Coronary artery (tissue), 2 donors: ENCODE results near the gene TSSK2.

Experiments used
- DNase-seq: peaks from one replicate; pipeline ENCODE4 v3.0.0-alpha.2; 2017; ENCODE audit warnings: low spot score
- H3K27ac ChIP-seq, 2 donors: fragments of 200-600 bp; sonication (generic); one replicate each; pipeline ENCODE4 v1.5.1; 2016 to 2019
- H3K4me3 ChIP-seq: fragments of 200-600 bp; sonication (generic); 2 replicates; pipeline ENCODE4 v1.5.1; 2016; ENCODE audit warnings: mild to moderate bottlenecking, moderate library complexity
- TF ChIP-seq, protein P1 (sequence below): fragments of 200-600 bp; sonication (generic); IDR thresholded peaks from one replicate; pipeline ENCODE4 v1.5.1; 2019; ENCODE audit warnings: antibody characterized with exemption

Gene TSSK2

DNA sequence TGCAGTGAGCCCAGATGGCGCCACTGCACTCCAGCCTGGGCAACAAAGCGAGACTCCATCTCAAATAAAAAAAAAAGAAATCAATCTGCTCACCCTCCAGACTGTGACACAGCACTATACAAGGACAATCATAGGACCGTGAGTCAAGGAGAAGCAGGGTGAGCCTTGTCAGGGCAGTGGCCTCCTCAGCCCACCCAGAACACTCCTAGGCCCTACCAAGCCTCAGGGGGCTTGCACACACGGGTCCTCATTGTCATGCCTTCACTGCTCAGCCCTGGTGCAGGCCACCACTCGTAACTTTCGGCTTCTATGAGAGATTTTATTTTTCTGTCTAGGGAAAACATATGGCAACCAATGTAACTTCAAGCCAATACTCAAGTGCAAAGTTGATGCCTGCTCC, 44.7 kb upstream of the TSSK2 start:
- Histone ChIP-seq H3K27ac (peak overlapping the region in 1 of 2 donors; percentile 32), H3K4me3 (no peak overlapping the region)
- TF ChIP-seq, protein P1, sequence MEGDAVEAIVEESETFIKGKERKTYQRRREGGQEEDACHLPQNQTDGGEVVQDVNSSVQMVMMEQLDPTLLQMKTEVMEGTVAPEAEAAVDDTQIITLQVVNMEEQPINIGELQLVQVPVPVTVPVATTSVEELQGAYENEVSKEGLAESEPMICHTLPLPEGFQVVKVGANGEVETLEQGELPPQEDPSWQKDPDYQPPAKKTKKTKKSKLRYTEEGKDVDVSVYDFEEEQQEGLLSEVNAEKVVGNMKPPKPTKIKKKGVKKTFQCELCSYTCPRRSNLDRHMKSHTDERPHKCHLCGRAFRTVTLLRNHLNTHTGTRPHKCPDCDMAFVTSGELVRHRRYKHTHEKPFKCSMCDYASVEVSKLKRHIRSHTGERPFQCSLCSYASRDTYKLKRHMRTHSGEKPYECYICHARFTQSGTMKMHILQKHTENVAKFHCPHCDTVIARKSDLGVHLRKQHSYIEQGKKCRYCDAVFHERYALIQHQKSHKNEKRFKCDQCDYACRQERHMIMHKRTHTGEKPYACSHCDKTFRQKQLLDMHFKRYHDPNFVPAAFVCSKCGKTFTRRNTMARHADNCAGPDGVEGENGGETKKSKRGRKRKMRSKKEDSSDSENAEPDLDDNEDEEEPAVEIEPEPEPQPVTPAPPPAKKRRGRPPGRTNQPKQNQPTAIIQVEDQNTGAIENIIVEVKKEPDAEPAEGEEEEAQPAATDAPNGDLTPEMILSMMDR = no peak
- peak; percentile 8 for DNase-seq

DNA sequence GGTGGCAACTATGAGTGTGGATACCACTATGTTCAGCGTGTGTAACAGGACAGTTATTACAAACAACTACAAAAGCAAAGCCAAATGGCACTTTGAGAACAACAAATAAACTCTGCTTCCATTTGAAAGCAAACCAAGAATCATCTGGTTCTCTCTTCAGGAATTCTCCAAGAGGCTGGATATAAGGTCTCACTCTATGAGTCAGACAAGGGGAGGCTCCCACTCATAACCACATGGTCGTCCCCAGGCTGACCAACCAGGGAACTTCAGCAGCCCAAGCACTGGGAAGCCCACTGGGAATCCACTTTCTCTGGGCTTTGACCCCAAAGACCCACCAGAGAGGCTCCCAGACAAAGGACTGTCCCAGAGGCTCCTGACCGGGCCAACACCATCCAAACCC, 44.2 kb upstream of the TSSK2 start:
- no peak for DNase-seq
- TF ChIP-seq, protein P1 = no peak
- Histone ChIP-seq H3K27ac (no peak overlapping the region), H3K4me3 (no peak overlapping the region)

DNA sequence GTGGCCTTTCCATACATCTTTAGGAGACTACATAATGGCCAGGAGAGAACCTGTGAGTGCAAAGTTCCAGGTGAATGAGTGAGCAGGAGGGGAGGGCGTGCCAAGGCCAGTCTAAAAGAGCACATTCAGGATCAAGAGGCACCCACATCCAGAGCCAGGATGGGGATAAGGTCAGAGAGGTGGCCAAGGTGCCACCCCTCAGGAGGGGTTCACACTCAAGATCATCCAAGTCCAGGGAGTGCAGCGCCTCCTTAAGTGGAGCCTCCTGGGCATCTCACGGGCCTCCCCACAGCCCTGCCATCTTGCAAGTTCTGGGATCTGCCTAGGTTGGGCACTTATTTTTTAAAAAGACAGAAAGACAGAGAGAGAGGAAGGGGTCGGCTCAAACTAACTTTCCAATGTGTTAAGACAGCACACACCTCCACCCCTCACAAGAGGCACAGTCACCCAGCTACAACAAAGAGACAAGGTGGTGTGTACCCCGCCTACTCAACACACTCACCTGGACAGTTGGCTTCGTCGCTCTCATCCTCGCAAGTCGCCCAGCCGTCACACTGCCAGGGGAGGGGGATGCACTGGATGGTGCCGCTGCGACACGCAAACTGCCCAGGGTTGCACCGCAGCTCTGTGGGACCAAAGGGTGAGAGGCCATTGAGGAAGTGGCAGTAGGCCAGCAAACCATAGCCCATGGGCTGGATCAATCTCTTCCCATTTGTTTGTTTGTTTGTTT, 42.1 kb upstream of the TSSK2 start:
- no peak overlapping the region for H3K27ac ChIP-seq
- no peak overlapping the region for H3K4me3 ChIP-seq
- peak; percentile 61 for DNase-seq
- TF ChIP-seq, protein P1 = no peak

DNA sequence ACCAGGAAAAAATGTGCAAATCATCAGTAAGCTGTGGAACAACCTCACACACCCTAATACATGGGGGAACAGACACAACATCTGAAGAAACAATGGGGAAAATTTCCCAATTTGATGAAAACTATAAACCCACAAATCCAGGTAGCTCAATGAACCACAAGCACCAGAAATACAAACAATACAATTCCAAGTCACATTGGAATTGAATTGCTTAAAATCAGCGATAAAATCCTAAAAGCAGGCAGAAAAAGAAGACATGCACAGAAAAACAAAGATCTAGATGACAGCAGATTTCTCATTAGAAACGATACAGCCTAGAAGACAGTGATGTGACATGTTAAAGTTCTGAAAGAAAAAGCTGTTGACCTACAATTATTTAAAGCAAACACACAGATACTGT, 40.9 kb upstream of the TSSK2 start:
- no peak for DNase-seq
- H3K4me3 ChIP-seq = no peak overlapping the region
- TF ChIP-seq, protein P1 = no peak
- no peak overlapping the region for H3K27ac ChIP-seq

DNA sequence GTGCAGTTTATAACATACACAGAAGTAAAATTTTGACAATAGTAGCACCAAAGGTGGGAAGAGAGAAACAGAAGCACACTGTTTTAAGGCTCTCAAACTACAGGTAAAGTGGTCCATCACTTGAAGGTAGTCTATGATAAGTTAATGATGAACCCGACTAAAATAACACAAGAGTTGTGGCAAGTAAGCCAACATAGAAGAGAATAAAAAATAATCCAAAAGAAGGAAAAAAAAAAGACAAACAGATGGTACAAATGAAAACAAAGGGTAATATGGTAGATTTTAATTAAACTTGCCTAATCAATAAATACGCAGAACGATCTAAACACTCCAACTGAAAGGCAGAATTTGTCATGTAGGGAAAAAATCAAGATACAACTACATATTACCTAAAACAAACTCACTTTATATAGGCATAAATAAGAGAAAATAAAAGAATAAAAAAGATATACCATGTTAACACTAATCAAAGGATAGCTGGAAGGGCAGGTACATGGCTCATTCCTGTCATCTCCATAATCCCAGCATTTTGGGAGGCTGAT, 40.5 kb upstream of the TSSK2 start:
- Histone ChIP-seq H3K4me3 (no peak overlapping the region), H3K27ac (no peak overlapping the region)
- TF ChIP-seq, protein P1 = no peak
- no peak for DNase-seq

DNA sequence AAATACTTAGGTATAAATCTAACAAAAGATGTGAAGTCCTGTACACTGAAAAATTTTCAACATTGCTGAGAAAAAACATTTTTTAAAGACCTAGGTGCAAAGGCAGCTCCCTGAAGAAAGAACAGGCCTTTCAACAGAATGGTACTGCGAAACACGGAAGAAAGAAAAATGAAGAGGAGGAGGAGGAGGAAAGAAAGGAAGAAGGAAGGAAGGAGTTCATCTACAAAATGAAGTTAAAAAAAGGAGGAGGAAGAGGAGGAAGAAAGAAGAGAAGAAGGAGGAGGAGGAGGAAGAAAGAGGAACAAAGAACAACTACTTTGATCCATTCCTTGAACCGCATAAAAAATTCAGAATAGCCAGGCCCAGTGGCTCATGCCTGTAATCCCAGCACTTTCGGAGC, 38.4 kb upstream of the TSSK2 start:
- Histone ChIP-seq H3K4me3 (no peak overlapping the region), H3K27ac (no peak overlapping the region)
- TF ChIP-seq, protein P1 = no peak
- DNase-seq = no peak

DNA sequence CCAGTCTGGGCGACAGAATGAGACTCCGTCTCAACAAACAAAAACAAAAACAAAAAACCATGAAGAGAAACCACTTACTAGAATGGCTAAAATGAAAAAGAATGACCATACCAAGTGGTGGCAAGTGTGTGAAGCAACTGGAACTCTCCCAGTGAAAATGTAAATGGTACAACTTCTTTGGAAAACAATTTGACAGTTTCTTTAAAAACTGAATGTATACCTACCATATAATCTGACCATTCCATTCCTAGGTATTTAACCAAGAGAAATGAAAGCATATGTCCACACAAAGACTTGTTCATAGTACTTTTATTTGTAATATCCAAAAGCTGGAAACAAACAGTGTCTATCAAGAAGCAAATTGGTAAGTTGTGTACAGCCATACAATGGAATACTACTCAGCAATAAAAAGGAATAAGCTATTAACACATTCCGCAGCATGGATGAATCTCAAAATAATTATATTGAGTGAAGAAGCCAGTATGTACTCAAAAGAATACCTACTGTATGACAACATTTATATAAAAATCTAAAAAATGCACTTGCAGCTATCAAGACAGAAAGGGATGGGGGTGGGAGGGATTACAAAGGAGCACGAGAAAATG, 36.6 kb upstream of the TSSK2 start:
- no peak overlapping the region for H3K4me3 ChIP-seq
- no peak overlapping the region for H3K27ac ChIP-seq
- TF ChIP-seq, protein P1 = no peak
- no peak for DNase-seq
